Dedifferentiated amniotic fluid mesenchymal stem cell (primary cell): ENCODE measurements around the gene CTNNAL1.

Source experiments
- DNase-seq: peaks from one replicate; pipeline ENCODE4 v3.0.0-alpha.2; 2016; ENCODE audit errors: extremely low spot score

Gene CTNNAL1

GRCh38 chr9:109028457-109028856 is 15.2 kb upstream of the CTNNAL1 start:
- DNase-seq: no peak

- DNase-seq: no peak
Measured at GRCh38 chr9:109027176-109027575, 13.9 kb upstream of the CTNNAL1 start.

- no peak for DNase-seq
Measured at GRCh38 chr9:109026306-109026705, 13.0 kb upstream of the CTNNAL1 start.

- DNase-seq: no peak
Measured at GRCh38 chr9:109022873-109023272, 9.6 kb upstream of the CTNNAL1 start.

GRCh38 chr9:109020581-109021511 is 7.5 kb upstream of the CTNNAL1 start:
- no peak for DNase-seq

- no peak for DNase-seq
Measured at GRCh38 chr9:109020113-109020512, 6.8 kb upstream of the CTNNAL1 start.

GRCh38 chr9:109019420-109019819 is 6.1 kb upstream of the CTNNAL1 start:
- no peak for DNase-seq

- DNase-seq: no peak
Measured at GRCh38 chr9:109017493-109017892, 4.2 kb upstream of the CTNNAL1 start.

GRCh38 chr9:109017061-109017460 is 3.8 kb upstream of the CTNNAL1 start:
- no peak for DNase-seq

GRCh38 chr9:109016132-109016531 is 2.8 kb upstream of the CTNNAL1 start:
- DNase-seq: no peak

GRCh38 chr9:109014608-109015280 is 1.4 kb upstream of the CTNNAL1 start:
- DNase-seq: no peak

GRCh38 chr9:109013679-109014607 is 644 bp upstream of the CTNNAL1 start:
- DNase-seq: peak; percentile 66

- DNase-seq: peak; percentile 93
Measured at GRCh38 chr9:109012009-109012875, 1.1 kb downstream of the CTNNAL1 start.

- DNase-seq: no peak
Measured at GRCh38 chr9:109011231-109011671, 2.0 kb downstream of the CTNNAL1 start.

- peak; percentile 51 for DNase-seq
Measured at GRCh38 chr9:109010746-109011145, 2.6 kb downstream of the CTNNAL1 start.

- no peak for DNase-seq
Measured at GRCh38 chr9:109005678-109006077, 7.6 kb downstream of the CTNNAL1 start.

- DNase-seq: no peak
Measured at GRCh38 chr9:109003116-109003515, 10.2 kb downstream of the CTNNAL1 start.

GRCh38 chr9:109002141-109002540 is 11.2 kb downstream of the CTNNAL1 start:
- no peak for DNase-seq

- peak; percentile 20 for DNase-seq
Measured at GRCh38 chr9:109001275-109001676, 12.0 kb downstream of the CTNNAL1 start.

- no peak for DNase-seq
Measured at GRCh38 chr9:108997112-108997511, 16.2 kb downstream of the CTNNAL1 start.

- DNase-seq: no peak
Measured at GRCh38 chr9:108996643-108997042, 16.7 kb downstream of the CTNNAL1 start.
